Epithelial cell of esophagus (primary cell): ENCODE data around the gene EXOC1L.
A peak's percentile ranks its signal among the peaks of the same experiment; 100 is the strongest.
"Not testable (repeated sequence)": the region's sequence is repeated elsewhere in the genome, so short reads cannot be mapped to it uniquely, and the experiment has no call there.

Experiments
- DNase-seq: peaks from one replicate; pipeline ENCODE4 v3.0.0; 2010; ENCODE audit warnings: low read depth
- H3K4me3 ChIP-seq: 2 replicates; pipeline ENCODE4 v1.5.1; 2011; ENCODE audit warnings: mild to moderate bottlenecking, low read length, control low read depth
- TF ChIP-seq, protein P1 (sequence below): IDR thresholded peaks from 2 replicates; pipeline ENCODE4 v1.5.1; 2011; ENCODE audit warnings: low read depth, mild to moderate bottlenecking, low read length, control low read depth, inconsistent platforms; ENCODE audit not compliant: insufficient read depth; ENCODE audit errors: missing control alignments

The EXOC1L gene

DNA sequence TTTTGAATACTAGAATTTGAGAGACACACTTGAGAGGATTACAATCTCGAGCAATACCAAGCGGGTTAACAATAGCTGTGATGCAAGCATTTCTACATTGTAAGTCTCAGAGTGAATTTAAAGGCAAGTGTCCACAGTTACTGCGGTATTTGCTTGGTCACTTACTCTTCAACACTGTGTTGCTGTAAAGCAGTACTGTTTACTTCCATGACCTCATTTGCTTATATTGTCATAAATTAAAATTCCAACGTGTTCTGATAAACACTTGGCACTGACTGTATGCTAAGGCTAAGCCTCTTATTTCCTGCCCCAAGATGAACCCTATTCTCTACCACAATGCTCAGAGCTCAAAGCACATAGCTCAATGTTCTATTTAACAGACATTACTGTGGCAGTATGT lies 11.1 kb downstream of the EXOC1L start:
- TF ChIP-seq, protein P1, sequence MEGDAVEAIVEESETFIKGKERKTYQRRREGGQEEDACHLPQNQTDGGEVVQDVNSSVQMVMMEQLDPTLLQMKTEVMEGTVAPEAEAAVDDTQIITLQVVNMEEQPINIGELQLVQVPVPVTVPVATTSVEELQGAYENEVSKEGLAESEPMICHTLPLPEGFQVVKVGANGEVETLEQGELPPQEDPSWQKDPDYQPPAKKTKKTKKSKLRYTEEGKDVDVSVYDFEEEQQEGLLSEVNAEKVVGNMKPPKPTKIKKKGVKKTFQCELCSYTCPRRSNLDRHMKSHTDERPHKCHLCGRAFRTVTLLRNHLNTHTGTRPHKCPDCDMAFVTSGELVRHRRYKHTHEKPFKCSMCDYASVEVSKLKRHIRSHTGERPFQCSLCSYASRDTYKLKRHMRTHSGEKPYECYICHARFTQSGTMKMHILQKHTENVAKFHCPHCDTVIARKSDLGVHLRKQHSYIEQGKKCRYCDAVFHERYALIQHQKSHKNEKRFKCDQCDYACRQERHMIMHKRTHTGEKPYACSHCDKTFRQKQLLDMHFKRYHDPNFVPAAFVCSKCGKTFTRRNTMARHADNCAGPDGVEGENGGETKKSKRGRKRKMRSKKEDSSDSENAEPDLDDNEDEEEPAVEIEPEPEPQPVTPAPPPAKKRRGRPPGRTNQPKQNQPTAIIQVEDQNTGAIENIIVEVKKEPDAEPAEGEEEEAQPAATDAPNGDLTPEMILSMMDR, result no peak
- DNase-seq, result peak; percentile 9
- no peak overlapping the region for H3K4me3 ChIP-seq

DNA sequence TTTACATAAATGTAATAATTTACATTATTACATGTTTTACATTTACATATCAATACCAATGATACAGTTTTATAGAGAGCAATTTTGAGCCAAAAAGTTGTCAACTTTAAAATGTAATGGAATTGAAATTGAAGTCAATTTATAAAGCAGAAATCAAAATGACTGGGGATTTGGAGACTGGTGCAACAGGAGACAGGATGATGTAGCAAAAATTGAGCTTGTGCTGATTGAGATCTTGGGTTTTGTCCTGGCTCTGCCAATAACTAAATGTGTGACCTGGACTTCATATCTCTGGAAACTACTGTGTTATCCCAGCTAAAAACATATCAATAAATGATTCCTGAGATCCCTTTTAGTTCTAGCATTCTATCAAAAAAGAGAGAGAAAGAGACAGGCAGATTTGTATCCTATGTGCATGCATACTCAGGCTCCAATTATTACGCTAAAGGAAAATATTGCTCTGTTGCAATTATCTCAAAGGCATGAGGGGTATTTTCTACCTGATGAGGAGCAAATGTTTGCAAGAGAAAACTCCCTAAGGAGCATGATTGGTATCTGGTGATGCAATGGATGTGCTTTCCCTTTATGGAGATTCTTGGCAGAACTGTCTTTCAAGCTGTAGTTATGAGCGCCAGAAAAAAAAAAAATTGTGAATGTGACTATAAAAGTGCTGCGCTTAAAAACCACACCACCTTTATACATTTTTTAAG lies 14.7 kb downstream of the EXOC1L start:
- TF ChIP-seq, protein P1, result no peak
- H3K4me3 ChIP-seq, result no peak overlapping the region
- no peak for DNase-seq

DNA sequence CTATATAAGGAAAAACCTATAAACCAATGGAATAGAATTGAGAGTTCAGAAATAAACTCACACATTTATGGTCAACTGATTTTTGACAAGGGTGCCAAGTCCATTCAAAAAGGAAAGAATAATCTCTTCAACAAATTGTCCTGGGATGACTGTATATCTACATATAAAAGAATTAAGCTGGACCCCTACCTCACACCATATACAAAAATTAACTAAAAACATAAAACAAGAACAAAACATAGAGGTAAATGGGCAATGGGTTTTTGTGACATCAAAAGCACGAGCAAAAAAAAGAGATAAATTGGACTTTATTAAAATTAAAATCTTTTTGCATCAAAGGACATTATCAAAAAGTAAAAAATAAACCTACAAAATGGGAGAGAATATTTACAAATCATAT lies 18.3 kb downstream of the EXOC1L start:
- no peak overlapping the region for H3K4me3 ChIP-seq
- no peak for DNase-seq
- TF ChIP-seq, protein P1, result no peak

DNA sequence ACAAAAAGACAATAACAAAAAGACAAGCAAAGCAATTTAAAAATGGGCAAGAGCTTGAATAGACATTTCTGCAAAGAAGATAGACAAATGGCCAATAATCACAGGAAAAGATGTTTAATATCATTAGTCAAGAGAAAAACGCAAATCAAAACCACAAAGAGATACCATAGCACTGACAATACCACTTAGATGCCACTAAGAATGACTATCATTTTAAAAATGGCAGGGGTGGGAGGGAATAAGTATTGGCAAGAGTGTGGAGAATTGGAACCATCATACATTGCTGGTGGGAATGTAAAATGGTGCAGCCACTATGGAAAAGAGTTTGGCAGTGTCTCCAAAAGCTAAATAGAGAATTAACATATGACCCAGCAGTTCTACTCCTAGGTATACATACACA lies 18.8 kb downstream of the EXOC1L start:
- TF ChIP-seq, protein P1, result no peak
- no peak overlapping the region for H3K4me3 ChIP-seq
- no peak for DNase-seq

DNA sequence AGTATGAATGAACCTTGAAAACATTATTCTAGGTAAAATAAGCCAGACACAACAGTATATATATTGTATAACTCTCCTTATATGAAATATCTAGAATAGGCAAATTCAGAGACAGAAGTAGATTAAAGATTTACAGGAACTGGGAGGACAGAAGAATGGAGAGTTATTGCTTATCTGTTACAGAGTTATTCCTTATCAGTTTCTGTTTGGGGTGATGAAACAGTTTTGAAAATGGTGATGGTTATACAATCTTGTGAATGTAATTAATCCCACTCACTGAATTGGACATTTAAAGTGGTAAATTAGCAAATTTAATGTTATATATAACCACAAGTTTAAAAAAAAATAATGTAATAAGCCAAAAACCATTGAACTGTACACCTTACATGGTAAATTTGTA lies 19.4 kb downstream of the EXOC1L start:
- DNase-seq, result no peak
- TF ChIP-seq, protein P1, result no peak
- H3K4me3 ChIP-seq, result no peak overlapping the region

DNA sequence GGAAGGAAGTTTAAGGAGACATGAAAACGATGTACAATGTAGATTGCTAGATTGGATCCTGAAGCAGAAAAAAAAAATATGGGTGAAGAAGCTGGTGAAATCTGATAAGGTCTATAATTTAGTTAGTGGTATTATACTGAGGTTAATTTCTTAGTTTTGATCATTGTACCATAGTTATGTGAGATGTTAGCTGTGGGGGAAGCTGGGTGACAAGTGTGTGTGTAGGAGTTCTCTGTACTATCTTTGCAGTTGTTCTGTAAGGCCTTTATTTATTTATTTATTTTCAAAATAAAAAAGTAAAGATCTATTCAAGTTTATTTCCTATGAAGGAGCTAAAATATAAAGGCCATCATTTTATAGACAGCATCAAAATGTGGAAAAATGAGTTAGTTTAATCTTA lies 21.4 kb downstream of the EXOC1L start:
- H3K4me3 ChIP-seq, result no peak overlapping the region
- DNase-seq, result no peak
- TF ChIP-seq, protein P1, result no peak

DNA sequence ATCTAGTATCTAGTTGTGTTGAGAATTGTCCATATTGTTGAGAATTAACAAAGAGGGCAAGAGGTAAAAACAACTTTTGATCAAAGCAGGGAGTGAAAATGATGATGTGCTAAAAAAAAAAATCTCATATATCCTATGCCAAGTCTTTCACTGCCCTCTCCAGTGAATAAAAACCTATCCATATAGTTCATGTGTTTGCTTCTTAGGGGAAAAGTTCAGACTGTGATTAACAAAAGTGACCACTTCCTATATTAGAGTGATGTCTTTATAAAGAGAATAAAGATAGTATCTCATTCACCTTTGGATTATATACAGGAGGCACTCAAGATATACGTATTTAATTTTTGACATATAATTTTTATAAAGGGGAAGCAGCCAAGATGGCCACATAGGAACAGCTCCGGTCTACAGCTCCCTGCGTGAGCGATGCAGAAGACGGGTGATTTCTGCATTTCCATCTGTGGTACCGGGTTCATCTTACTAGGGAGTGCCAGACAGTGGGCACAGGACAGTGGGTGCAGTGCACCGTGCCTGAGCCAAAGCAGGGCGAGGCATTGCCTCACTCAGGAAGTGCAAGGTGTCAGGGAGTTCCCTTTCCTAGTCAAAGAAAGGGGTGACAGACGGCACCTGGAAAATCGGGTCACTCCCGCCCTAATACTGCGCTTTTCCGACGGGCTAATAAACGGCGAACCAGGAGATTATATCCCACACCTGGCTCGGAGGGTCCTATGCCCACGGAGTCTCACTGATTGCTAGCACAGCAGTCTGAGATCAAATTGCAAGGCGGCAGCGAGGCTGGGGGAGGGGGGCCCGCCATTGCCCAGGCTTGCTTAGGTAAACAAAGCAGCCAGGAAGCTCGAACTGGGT lies 22.0 kb downstream of the EXOC1L start:
- DNase-seq, H3K4me3 ChIP-seq: not testable (repeated sequence)

DNA sequence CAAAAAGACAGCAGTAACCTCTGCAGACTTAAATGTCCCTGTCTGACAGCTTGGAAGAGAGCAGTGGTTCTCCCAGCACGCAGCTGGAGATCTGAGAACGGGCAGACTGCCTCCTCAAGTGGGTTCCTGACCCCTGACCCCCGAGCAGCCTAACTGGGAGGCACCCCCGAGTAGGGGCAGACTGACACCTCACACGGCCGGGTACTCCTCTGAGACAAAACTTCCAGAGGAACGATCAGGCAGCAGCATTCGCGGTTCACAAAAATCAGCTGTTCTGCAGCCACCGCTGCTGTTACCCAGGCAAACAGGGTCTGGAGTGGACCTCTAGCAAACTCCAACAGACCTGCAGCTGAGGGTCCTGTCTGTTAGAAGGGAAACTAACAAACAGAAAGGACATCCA lies 22.7 kb downstream of the EXOC1L start:
- not testable (repeated sequence) for H3K4me3 ChIP-seq, DNase-seq
